OCI-LY1 (cell line): ENCODE results near the gene CDH4.

ENCODE experiments used
- EZH2 ChIP-seq: fragments of 200-600 bp; sonication (generic), shearing (Covaris generic); IDR thresholded peaks from 2 replicates; pipeline ENCODE4 v1.8.0; 2017; ENCODE audit warnings: borderline replicate concordance, mixed run types, mild to moderate bottlenecking, antibody characterized with exemption, low read length, moderate library complexity, mixed read lengths
- TF ChIP-seq, protein P1 (sequence below): fragments of 200-600 bp; sonication (generic), shearing (Covaris generic); IDR thresholded peaks from 2 replicates; pipeline ENCODE4 v1.5.1; 2017; ENCODE audit warnings: mild to moderate bottlenecking, antibody characterized with exemption, low read length, moderate library complexity, mixed read lengths

DNA sequence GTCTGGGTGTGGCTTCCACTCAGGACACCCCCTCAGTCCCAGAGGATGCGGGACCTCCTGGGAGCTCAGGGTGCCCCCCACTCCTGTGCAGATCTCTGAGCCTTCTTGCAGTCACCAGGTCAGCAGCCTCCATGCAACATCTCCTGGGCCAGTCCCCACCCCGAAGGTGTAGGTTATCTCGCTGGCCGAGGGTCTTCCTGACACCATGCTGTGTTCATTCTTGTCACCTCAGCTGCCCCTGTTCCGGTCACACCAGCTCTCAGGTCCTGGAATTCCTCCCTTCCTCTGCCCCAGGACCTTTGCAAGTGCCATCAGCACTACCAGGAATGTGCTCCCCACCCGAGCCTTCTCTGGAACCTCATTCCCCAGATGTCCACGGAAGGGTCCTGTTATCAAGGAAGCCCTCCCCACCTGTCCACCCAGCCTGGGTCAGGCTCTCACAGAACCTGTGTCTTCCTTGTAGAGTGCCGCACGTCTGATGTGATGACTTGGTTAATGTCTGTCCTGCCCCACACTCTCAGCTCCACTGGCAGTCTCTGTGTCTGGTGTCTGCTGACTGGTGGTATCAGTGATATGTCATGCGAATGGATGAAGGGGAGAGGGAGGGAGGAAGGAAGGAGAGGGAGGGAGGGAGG is 484.1 kb downstream of the CDH4 start:
- TF ChIP-seq EZH2: no peak
- TF ChIP-seq, protein P1, sequence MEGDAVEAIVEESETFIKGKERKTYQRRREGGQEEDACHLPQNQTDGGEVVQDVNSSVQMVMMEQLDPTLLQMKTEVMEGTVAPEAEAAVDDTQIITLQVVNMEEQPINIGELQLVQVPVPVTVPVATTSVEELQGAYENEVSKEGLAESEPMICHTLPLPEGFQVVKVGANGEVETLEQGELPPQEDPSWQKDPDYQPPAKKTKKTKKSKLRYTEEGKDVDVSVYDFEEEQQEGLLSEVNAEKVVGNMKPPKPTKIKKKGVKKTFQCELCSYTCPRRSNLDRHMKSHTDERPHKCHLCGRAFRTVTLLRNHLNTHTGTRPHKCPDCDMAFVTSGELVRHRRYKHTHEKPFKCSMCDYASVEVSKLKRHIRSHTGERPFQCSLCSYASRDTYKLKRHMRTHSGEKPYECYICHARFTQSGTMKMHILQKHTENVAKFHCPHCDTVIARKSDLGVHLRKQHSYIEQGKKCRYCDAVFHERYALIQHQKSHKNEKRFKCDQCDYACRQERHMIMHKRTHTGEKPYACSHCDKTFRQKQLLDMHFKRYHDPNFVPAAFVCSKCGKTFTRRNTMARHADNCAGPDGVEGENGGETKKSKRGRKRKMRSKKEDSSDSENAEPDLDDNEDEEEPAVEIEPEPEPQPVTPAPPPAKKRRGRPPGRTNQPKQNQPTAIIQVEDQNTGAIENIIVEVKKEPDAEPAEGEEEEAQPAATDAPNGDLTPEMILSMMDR: no peak
